Osteocyte (in vitro differentiated cells): Measurements from ENCODE around the gene CHRM4. TPM values are rescaled to one million over a fixed set of nuclear protein-coding genes. Genes with fewer than 3 reads are reported as not detected.

ENCODE experiments used
- microRNA-seq: library from miRNA; unstranded; fragments of <30 nt; microRNA quantifications from one replicate; pipeline ENCODE4 v1.1.0, GENCODE V29; 2020; ENCODE audit not compliant: unreplicated experiment
- total RNA-seq: library from RNA; stranded (reverse); gene quantifications from 2 replicates; pipeline ENCODE4 v1.2.1, GENCODE V29; 2021

CHRM4 gene
- total RNA-seq, 1 donor from 2014 or later = 0.21 TPM

Small RNA genes lying within 50 kb of the gene (microRNA-seq; reads per million reads assigned to microRNA genes)
- gene MIR4688 = not detected

Other genes with a start within 250 kb of the CHRM4 start
- gene CREB3L1, start 114.1 kb downstream of the CHRM4 start, total RNA-seq = 77.0 and 78.6 TPM in 2 replicates
- gene DGKZ, start 44.3 kb downstream of the CHRM4 start, total RNA-seq = 48.6 and 49.9 TPM in 2 replicates
- 163 and 171 TPM in 2 replicates for gene MDK, start 10.1 kb downstream of the CHRM4 start, total RNA-seq
- gene AMBRA1, start 202.2 kb upstream of the CHRM4 start, total RNA-seq = 32.1 and 37.7 TPM in 2 replicates
- gene HARBI1, start 225.5 kb upstream of the CHRM4 start, total RNA-seq = 6.1 and 6.7 TPM in 2 replicates
- gene ATG13, start 225.8 kb upstream of the CHRM4 start, total RNA-seq = 87.2 and 88.6 TPM in 2 replicates